HG02642 (cell line): Measurements from ENCODE around the gene PRDM10.
A peak's percentile ranks its signal among the peaks of the same experiment; 100 is the strongest.
"Not testable (repeated sequence)": the region's sequence is repeated elsewhere in the genome, so short reads cannot be mapped to it uniquely, and the experiment has no call there.

Experiments used
- ATAC-seq: cut with Tn5 transposase; IDR thresholded peaks from one replicate; pipeline ENCODE4 v1.9.1; 2021; ENCODE audit warnings: mild to moderate bottlenecking; ENCODE audit not compliant: unreplicated experiment, poor library complexity

PRDM10 gene

GRCh38 chr11:129911298-129911697 is 91.3 kb downstream of the PRDM10 start:
- no peak for ATAC-seq

- no peak for ATAC-seq
Observed at GRCh38 chr11:129910360-129910759, 92.3 kb downstream of the PRDM10 start.

GRCh38 chr11:129905402-129905801 is 97.2 kb downstream of the PRDM10 start:
- no peak for ATAC-seq

- ATAC-seq, result no peak
Observed at GRCh38 chr11:129896062-129896461, 106.6 kb downstream of the PRDM10 start.

- ATAC-seq, result peak; percentile 97
Observed at GRCh38 chr11:129895126-129896041, 107.3 kb downstream of the PRDM10 start, which contains the start of gene NFRKB. TSS of gene NFRKB (minus strand) at chr11:129895578. CDS start at chr11:129892849, 2,729 bp downstream.

GRCh38 chr11:129894278-129895125 is 108.1 kb downstream of the PRDM10 start:
- peak; percentile 15 for ATAC-seq

- ATAC-seq, result no peak
Observed at GRCh38 chr11:129888451-129888850, 114.2 kb downstream of the PRDM10 start.

GRCh38 chr11:129885381-129885780 is 117.3 kb downstream of the PRDM10 start:
- ATAC-seq, result no peak

GRCh38 chr11:129884581-129884980 is 118.1 kb downstream of the PRDM10 start:
- ATAC-seq, result no peak

- no peak for ATAC-seq
Observed at GRCh38 chr11:129881570-129882170, 121.0 kb downstream of the PRDM10 start.

GRCh38 chr11:129880311-129880710 is 122.3 kb downstream of the PRDM10 start:
- ATAC-seq, result no peak

GRCh38 chr11:129871914-129872313 is 130.7 kb downstream of the PRDM10 start:
- ATAC-seq, result no peak

- not testable (repeated sequence) for ATAC-seq
Observed at GRCh38 chr11:129868626-129869025, 134.0 kb downstream of the PRDM10 start.

- no peak for ATAC-seq
Observed at GRCh38 chr11:129866311-129866710, 136.3 kb downstream of the PRDM10 start.

GRCh38 chr11:129865701-129866100 is 136.9 kb downstream of the PRDM10 start:
- ATAC-seq, result no peak

- no peak for ATAC-seq
Observed at GRCh38 chr11:129864811-129865210, 137.8 kb downstream of the PRDM10 start.

- no peak for ATAC-seq
Observed at GRCh38 chr11:129861702-129862522, 140.7 kb downstream of the PRDM10 start.

- no peak for ATAC-seq
Observed at GRCh38 chr11:129856036-129856435, 146.6 kb downstream of the PRDM10 start.

- ATAC-seq, result no peak
Observed at GRCh38 chr11:129855086-129855485, 147.5 kb downstream of the PRDM10 start.
